ENCODE results near the gene ABLIM1. TPM values are rescaled to one million over a fixed set of nuclear protein-coding genes. Genes with fewer than 3 reads are reported as not detected.

ABLIM1 gene
- total and polyA plus RNA-seq, 2 of the 4 experiments (the other 2 are of a cell fraction): 7.7 to 9.9 TPM

- CTCF ChIA-PET: no interaction called here
- in situ Hi-C loops (cut with MboI; ENCODE audit: low sequenced_read_pairs): no loop called here
These were observed 12.4 kb downstream of the ABLIM1 start for GRCh38 chr10:114645706-114646105.

More at GRCh38 chr10:114645706-114646105, 12.4 kb downstream of the ABLIM1 start:
- no peak overlapping the region for H4K91ac ChIP-seq (ENCODE audit: insufficient read depth, low read depth, low read length)
- H2AK5ac ChIP-seq (ENCODE audit: low read depth, low read length): no peak overlapping the region
- ATAC-seq (ENCODE audit: low read depth): no peak
- peaks cover 10% of the 10 kb centered on the region for H3K9me1 ChIP-seq (ENCODE audit: insufficient read depth, low read length)
- no TSS peak for BruUV-seq (replicated peaks)
- no peak overlapping the region for H2BK15ac ChIP-seq (ENCODE audit: low read depth, low read length)
- no peaks in the 10 kb centered on the region for H3K36me3 ChIP-seq (ENCODE audit: control insufficient read depth, insufficient read depth, low read length)
- no peaks in the 10 kb centered on the region; a peak in 1 of 4 replicates for H3K79me1 ChIP-seq (ENCODE audit: low read depth in 1 of 2, low read length in 2 of 2)
- H3K4me3 ChIP-seq (ENCODE audit: insufficient read depth, low read depth, low read length): no peak overlapping the region
- no peak overlapping the region for H3K14ac ChIP-seq (replicated peaks; ENCODE audit: low read depth, low read length)
- POLR2A ChIA-PET (ENCODE audit: unreplicated experiment): no interaction called here
- H3K4me1 ChIP-seq (ENCODE audit: control insufficient read depth, insufficient read depth, low read length): peaks cover 5% of the 10 kb centered on the region
- intact Hi-C loops (cut with micrococcal nuclease): no loop called here
- H4K5ac ChIP-seq (ENCODE audit: low read depth, low read length): no peak overlapping the region
- H3K56ac ChIP-seq (ENCODE audit: extremely low read depth, insufficient read depth, low read length): no peak overlapping the region
- no peak overlapping the region for H3K23ac ChIP-seq (ENCODE audit: low read depth, low read length)
- no peak for DNase-seq
- no peak overlapping the region for H2AK9ac ChIP-seq (replicated peaks; ENCODE audit: low read depth, low read length, poor library complexity)
- H3K4me2 ChIP-seq (ENCODE audit: low read depth, low read length): no peak overlapping the region
- H2BK120ac ChIP-seq (ENCODE audit: low read depth, low read length): no peak overlapping the region
- H3K27ac ChIP-seq (ENCODE audit: insufficient read depth, low read length): no peak overlapping the region
- no peak overlapping the region for H2BK5ac ChIP-seq (ENCODE audit: low read depth, low read length, poor library complexity, severe bottlenecking)
- no peaks in the 10 kb centered on the region for H3K9me3 ChIP-seq (ENCODE audit: control insufficient read depth, insufficient read depth, low read length)
- dilution Hi-C loops (cut with HindIII; ENCODE audit: low sequenced_read_pairs, unreplicated experiment): no loop called here
- H3K9ac ChIP-seq (ENCODE audit: low read depth, low read length): no peak overlapping the region
- no CpG with 5 or more reads among the region's 3 CpGs for WGBS, 2 experiments (ENCODE audit: extremely low coverage in 2 of 2, insufficient read length in 1 of 2)
- H3K27me3 ChIP-seq (ENCODE audit: control insufficient read depth, insufficient read depth, low read length): peaks cover 2% of the 10 kb centered on the region; the same call in 1 of the 2 replicates
- no peak overlapping the region for H2AFZ ChIP-seq (replicated peaks; ENCODE audit: low read length, poor library complexity)
- no peak overlapping the region for H3K4ac ChIP-seq (ENCODE audit: low read depth, low read length)
- H4K8ac ChIP-seq (ENCODE audit: low read depth in 2 of 2, low read length in 2 of 2): no peak overlapping the region
- H2BK20ac ChIP-seq (ENCODE audit: low read depth, low read length): no peak overlapping the region
- TF ChIP-seq CTCF (conservative IDR thresholded peaks at IDR 0.05; ENCODE audit: low read depth, low read length) (no peak), MXI1 (IDR thresholded peaks at IDR 0.05; ENCODE audit: borderline replicate concordance, low read depth, low read length) (no peak), RCOR1 (IDR thresholded peaks at IDR 0.05; ENCODE audit: insufficient replicate concordance, low read length) (no peak), POLR2A (IDR thresholded peaks at IDR 0.05; ENCODE audit: low read depth, low read length) (no peak), ELK1 (IDR thresholded peaks at IDR 0.05; ENCODE audit: borderline replicate concordance, low read depth, low read length) (no peak), BHLHE40 (IDR thresholded peaks at IDR 0.05; ENCODE audit: low read depth, low read length) (no peak), RAD21 (IDR thresholded peaks at IDR 0.05; ENCODE audit: low read length) (no peak)
- no peaks in the 10 kb centered on the region for H4K20me1 ChIP-seq (ENCODE audit: insufficient read depth, low read length)
- H3K18ac ChIP-seq (ENCODE audit: low read depth, low read length): no peak overlapping the region

Data from IMR-90 (cell line).